AG04449 (cell line): ENCODE measurements around the gene RPS6KA1.
A peak's percentile ranks its signal among the peaks of the same experiment; 100 is the strongest.

ENCODE experiments used
- CTCF ChIA-PET: fragments of 350-600 bp; formaldehyde crosslinking; extraction: SDS; loops from one replicate; lab custom pipeline; 2021; ENCODE audit warnings: antibody characterized with exemption; lab: Yijun Ruan, JAX
- POLR2A ChIA-PET: fragments of 400-600, 350-600 bp; formaldehyde crosslinking; extraction: SDS; loops from one replicate; lab custom pipeline; 2020; ENCODE audit warnings: antibody characterized with exemption, inconsistent platforms; lab: Yijun Ruan, JAX
- DNase-seq: peaks from one replicate; pipeline ENCODE4 v3.0.0-alpha.2; 2010; ENCODE audit warnings: low read depth, low spot score
- H3K4me3 ChIP-seq: 2 replicates; pipeline ENCODE4 v1.5.1; 2011; ENCODE audit warnings: low read depth, mild to moderate bottlenecking, control low read depth, low read length
- TF ChIP-seq, protein P1 (sequence below): IDR thresholded peaks from one replicate; pipeline ENCODE4 v1.5.1; 2011; ENCODE audit warnings: mild to moderate bottlenecking, moderate library complexity, low read length, control low read depth, inconsistent platforms; ENCODE audit not compliant: insufficient read depth; ENCODE audit errors: missing control alignments

RPS6KA1 gene

GRCh38 chr1:26529405-26529654, 231 bp upstream of the RPS6KA1 start:
- H3K4me3 ChIP-seq: peak overlapping the region; percentile 61
- POLR2A ChIA-PET: interaction anchor here (0.6 kb wide), 1 partner anchor 236 kb away, joined by 3 read pairs; no protein-coding TSS in a partner anchor
- no peak for DNase-seq
- TF ChIP-seq, protein P1, sequence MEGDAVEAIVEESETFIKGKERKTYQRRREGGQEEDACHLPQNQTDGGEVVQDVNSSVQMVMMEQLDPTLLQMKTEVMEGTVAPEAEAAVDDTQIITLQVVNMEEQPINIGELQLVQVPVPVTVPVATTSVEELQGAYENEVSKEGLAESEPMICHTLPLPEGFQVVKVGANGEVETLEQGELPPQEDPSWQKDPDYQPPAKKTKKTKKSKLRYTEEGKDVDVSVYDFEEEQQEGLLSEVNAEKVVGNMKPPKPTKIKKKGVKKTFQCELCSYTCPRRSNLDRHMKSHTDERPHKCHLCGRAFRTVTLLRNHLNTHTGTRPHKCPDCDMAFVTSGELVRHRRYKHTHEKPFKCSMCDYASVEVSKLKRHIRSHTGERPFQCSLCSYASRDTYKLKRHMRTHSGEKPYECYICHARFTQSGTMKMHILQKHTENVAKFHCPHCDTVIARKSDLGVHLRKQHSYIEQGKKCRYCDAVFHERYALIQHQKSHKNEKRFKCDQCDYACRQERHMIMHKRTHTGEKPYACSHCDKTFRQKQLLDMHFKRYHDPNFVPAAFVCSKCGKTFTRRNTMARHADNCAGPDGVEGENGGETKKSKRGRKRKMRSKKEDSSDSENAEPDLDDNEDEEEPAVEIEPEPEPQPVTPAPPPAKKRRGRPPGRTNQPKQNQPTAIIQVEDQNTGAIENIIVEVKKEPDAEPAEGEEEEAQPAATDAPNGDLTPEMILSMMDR: no peak
- CTCF ChIA-PET: interaction anchor here (1.2 to 4.1 kb wide), 6 partner anchors 9 to 69 kb away, joined by 3 to 22 read pairs (median 5); no protein-coding TSS in a partner anchor

DNA sequence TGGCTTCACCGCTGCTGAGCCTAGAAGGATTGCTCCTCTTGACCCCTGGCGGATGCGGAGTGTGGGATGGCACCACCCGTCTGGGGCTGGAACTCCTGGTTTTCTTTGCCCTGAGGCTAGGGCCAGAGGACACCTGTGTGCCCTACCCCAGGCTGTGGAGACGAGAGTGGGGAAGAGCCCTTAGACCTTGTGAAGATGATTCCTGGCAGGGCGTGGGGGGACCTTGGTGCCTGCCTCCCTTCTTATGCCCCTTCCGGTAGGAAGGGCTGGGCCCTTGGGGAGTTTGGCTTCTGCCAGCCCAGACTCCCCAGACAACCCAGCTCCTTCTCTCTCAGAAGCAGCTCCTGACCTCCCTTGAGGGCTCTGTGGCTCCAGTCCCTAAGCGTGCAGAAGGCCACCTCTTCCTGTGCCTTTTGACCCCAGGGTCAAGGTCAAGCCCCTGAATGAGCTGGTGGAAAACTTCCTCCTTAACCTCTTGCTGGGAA, 891 bp downstream of the RPS6KA1 start:
- H3K4me3 ChIP-seq: peak overlapping the region; percentile 61
- TF ChIP-seq, protein P1: no peak
- ChIA-PET POLR2A (no interaction called here), CTCF (interaction anchor here (1.2 to 4.1 kb wide), 7 partner anchors 8 to 68 kb away, joined by 3 to 22 read pairs (median 5); no protein-coding TSS in a partner anchor)
- DNase-seq: no peak

DNA sequence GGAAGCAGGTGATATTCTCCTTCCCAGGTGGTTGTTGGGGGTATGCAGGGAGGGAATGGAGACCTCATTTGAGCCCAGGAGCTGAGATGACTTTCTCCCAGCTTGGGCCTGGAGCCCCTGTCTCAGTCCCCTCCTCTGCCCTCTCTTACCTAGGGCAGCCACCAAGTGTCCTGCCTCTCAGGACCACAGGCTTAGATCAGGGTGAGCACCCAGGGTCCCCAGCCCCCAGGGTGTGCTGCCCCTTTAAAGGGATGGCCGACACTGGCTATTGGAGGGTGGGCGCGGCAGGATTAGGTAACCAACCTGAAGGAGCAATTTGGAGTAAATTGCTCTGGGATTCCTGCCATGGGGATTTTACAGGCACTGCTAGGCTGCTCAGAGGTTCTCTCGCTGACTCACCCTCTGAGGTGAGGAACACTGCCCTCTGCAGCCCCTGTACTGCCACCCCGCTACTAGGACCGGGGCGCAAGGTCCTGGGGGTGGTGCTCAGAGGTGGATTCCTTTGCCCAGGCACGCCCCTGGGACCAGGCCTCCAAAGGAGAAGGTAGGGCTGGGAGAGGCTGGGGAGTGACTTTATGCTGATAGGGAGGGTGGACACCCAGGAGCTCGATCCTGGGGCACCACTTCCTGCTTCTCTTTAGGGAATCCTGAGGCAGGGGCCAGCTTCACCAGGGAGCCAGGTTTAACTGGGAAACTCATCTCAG, 1.5 kb downstream of the RPS6KA1 start:
- ChIA-PET CTCF (interaction anchor here (1.2 to 4.1 kb wide), 3 partner anchors 7 to 30 kb away, joined by 3 to 22 read pairs (median 18); no protein-coding TSS in a partner anchor), POLR2A (no interaction called here)
- TF ChIP-seq, protein P1: no peak
- no peak overlapping the region for H3K4me3 ChIP-seq
- DNase-seq: no peak

DNA sequence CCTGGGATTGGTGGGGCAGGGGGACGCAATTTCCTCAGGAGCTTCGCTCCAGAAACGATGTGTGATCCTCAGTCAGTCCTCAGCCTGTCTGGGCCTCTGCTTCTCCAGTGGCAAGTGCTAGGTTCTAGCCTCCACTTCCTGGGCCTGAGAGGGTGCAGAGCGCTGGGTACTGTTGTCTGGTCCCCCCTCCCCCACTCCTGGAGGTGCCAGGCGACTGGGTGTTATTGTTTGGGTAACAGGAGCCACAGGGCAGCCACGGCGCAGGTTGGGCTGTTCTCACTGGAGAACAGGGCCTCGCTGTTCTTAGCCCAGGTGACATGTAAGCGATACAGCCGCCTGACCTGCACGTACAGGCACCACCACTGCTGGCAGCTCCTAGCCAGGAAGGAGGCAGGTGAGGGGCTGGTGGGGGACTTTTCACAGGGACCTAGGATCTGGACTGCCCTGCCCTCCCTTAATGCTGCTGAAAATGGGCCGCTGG, 2.1 kb downstream of the RPS6KA1 start:
- TF ChIP-seq, protein P1: no peak
- POLR2A ChIA-PET: no interaction called here
- H3K4me3 ChIP-seq: no peak overlapping the region
- CTCF ChIA-PET: no interaction called here
- no peak for DNase-seq

GRCh38 chr1:26533951-26534509, 4.5 kb downstream of the RPS6KA1 start:
- POLR2A ChIA-PET: no interaction called here
- DNase-seq: no peak
- H3K4me3 ChIP-seq: no peak overlapping the region

More at GRCh38 chr1:26533951-26534509, 4.5 kb downstream of the RPS6KA1 start:
- CTCF ChIA-PET: interaction anchor here (1.3 to 6.0 kb wide), 2 partner anchors 19 to 34 kb away, joined by 4 to 22 read pairs; no protein-coding TSS in a partner anchor
- TF ChIP-seq, protein P1: no peak
